Smooth muscle cell (in vitro differentiated cells): Measurements from ENCODE around the gene LY86. TPM values are rescaled to one million over a fixed set of nuclear protein-coding genes. Genes with fewer than 3 reads are reported as not detected.

Source experiments
- DNase-seq: peaks from one replicate; lab custom pipeline; 2025; ENCODE audit not compliant: unreplicated experiment; lab: John Stamatoyannopoulos, UW
- H2AFZ ChIP-seq: fragments of 200-600 bp; sonication (generic); 2 replicates; pipeline ENCODE4 v1.6.0; 2016; ENCODE audit warnings: antibody characterized with exemption, low read depth, mild to moderate bottlenecking
- H3F3A ChIP-seq: fragments of 200-600 bp; sonication (generic); 2 replicates; pipeline ENCODE4 v1.6.0; 2017; ENCODE audit warnings: antibody characterized with exemption, low read depth
- H3K27ac ChIP-seq: fragments of 200-600 bp; sonication (generic); 2 replicates; pipeline ENCODE4 v1.5.1; 2016; ENCODE audit warnings: low read depth, mild to moderate bottlenecking
- H3K27me3 ChIP-seq: fragments of 200-600 bp; sonication (generic); 2 replicates; pipeline ENCODE4 v1.6.1; 2016; ENCODE audit warnings: low read depth, mild to moderate bottlenecking
- H3K36me3 ChIP-seq: fragments of 200-600 bp; sonication (generic); 2 replicates; pipeline ENCODE4 v1.5.1; 2016; ENCODE audit warnings: low read depth
- H3K4me1 ChIP-seq: fragments of 200-600 bp; sonication (generic); 2 replicates; pipeline ENCODE4 v1.5.1; 2016; ENCODE audit warnings: low read depth
- H3K4me2 ChIP-seq: fragments of 200-600 bp; sonication (generic); 2 replicates; pipeline ENCODE4 v1.6.0; 2016; ENCODE audit warnings: mild to moderate bottlenecking
- H3K4me3 ChIP-seq: fragments of 200-600 bp; sonication (generic); 2 replicates; pipeline ENCODE4 v1.5.1; 2016; ENCODE audit warnings: mild to moderate bottlenecking
- H3K79me2 ChIP-seq: fragments of 200-600 bp; sonication (generic); 2 replicates; pipeline ENCODE4 v1.6.0; 2016; ENCODE audit warnings: low read depth, mild to moderate bottlenecking
- H3K9ac ChIP-seq: fragments of 200-600 bp; sonication (generic); 2 replicates; pipeline ENCODE4 v1.6.0; 2016; ENCODE audit warnings: low read depth
- H3K9me3 ChIP-seq: fragments of 200-600 bp; sonication (generic); replicated peaks from 2 replicates; pipeline ENCODE4 v1.5.1; 2016; ENCODE audit warnings: low read depth
- H4K20me1 ChIP-seq: fragments of 200-600 bp; sonication (generic); 2 replicates; pipeline ENCODE4 v1.6.0; 2016; ENCODE audit warnings: low read depth
- WGBS: methylation state at CpG from one replicate; pipeline ENCODE4 v1.1.7; 2016; ENCODE audit warnings: low lambda C conversion rate; 5-methylcytosine and 5-hydroxymethylcytosine counted together
- polyA plus RNA-seq: library from polyadenylated mRNA; unstranded; fragments of >200 nt; fragmentation: Nextera tagmentation; extraction: Ambion mirVana; gene quantifications from 2 replicates; pipeline ENCODE4 v1.2.1, GENCODE V29; 2016
- total RNA-seq: library from RNA; depleted of rRNA; stranded (reverse); fragments of >200 nt; gene quantifications from 2 replicates; pipeline ENCODE4 v1.2.3, GENCODE V29; 2014
- TF ChIP-seq, protein P1 (sequence below): fragments of 200-600 bp; sonication (generic); IDR thresholded peaks from 2 replicates; pipeline ENCODE4 v1.5.1; 2017; ENCODE audit warnings: borderline replicate concordance, mild to moderate bottlenecking, antibody characterized with exemption; ENCODE audit not compliant: insufficient read depth, poor library complexity, severe bottlenecking

LY86 gene
- total and polyA plus RNA-seq, 2 experiments from 2014 or later = not detected

- H3F3A ChIP-seq = no peaks in the 10 kb centered on the region
- H3K4me1 ChIP-seq = no peaks in the 10 kb centered on the region
- no peak overlapping the region for H2AFZ ChIP-seq
- no peak overlapping the region for H3K4me3 ChIP-seq
- DNase-seq = no peak
- TF ChIP-seq, protein P1, sequence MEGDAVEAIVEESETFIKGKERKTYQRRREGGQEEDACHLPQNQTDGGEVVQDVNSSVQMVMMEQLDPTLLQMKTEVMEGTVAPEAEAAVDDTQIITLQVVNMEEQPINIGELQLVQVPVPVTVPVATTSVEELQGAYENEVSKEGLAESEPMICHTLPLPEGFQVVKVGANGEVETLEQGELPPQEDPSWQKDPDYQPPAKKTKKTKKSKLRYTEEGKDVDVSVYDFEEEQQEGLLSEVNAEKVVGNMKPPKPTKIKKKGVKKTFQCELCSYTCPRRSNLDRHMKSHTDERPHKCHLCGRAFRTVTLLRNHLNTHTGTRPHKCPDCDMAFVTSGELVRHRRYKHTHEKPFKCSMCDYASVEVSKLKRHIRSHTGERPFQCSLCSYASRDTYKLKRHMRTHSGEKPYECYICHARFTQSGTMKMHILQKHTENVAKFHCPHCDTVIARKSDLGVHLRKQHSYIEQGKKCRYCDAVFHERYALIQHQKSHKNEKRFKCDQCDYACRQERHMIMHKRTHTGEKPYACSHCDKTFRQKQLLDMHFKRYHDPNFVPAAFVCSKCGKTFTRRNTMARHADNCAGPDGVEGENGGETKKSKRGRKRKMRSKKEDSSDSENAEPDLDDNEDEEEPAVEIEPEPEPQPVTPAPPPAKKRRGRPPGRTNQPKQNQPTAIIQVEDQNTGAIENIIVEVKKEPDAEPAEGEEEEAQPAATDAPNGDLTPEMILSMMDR = no peak
- no peak overlapping the region for H3K4me2 ChIP-seq
- 70% methylated on average over 1 of the region's 1 CpG for WGBS
- no peaks in the 10 kb centered on the region for H3K9me3 ChIP-seq
- no peak overlapping the region for H3K9ac ChIP-seq
- H3K27ac ChIP-seq = no peak overlapping the region
- H3K27me3 ChIP-seq = no peaks in the 10 kb centered on the region
- no peaks in the 10 kb centered on the region for H3K36me3 ChIP-seq
- no peaks in the 10 kb centered on the region for H3K79me2 ChIP-seq
- no peaks in the 10 kb centered on the region for H4K20me1 ChIP-seq
These were observed 4.4 kb downstream of the LY86 start for GRCh38 chr6:6592826-6593475.

GRCh38 chr6:6593867-6594468, 5.4 kb downstream of the LY86 start:
- WGBS = 58% methylated on average over 5 of the region's 5 CpGs

DNA sequence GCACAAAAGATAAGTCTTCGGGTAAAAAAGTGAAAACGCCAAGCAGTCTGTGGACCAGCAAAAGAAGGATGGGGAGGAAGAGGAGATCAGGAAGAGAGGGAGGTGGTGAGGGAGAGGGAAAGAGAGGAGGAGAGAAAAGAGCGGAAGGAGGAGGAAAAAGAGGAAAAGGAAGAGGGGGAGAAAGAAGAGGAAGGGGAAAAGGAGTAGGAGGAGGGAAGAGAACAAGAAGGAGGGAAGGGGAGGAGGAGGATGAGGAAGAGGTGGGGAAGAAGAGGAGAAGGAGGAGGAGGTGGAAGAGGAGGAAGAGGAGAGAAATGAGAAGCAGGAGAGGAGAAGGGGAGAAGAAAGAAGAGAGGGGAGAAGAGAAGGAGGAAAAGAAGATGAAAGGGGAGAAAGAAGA, 6.5 kb downstream of the LY86 start:
- Histone ChIP-seq H4K20me1 (no peaks in the 10 kb centered on the region), H3K27ac (no peak overlapping the region), H3K4me2 (no peak overlapping the region), H3K4me3 (no peak overlapping the region), H3K4me1 (no peaks in the 10 kb centered on the region), H3K36me3 (no peaks in the 10 kb centered on the region), H3K9me3 (no peaks in the 10 kb centered on the region), H3K9ac (no peak overlapping the region), H3F3A (no peaks in the 10 kb centered on the region), H3K27me3 (no peaks in the 10 kb centered on the region), H3K79me2 (no peaks in the 10 kb centered on the region), H2AFZ (no peak overlapping the region)
- 94% methylated on average over 3 of the region's 3 CpGs for WGBS
- DNase-seq = no peak
- TF ChIP-seq, protein P1 = no peak

More at GRCh38 chr6:6593867-6594468, 5.4 kb downstream of the LY86 start:
- TF ChIP-seq, protein P1 = no peak
- H3F3A ChIP-seq = no peaks in the 10 kb centered on the region
- no peaks in the 10 kb centered on the region for H3K36me3 ChIP-seq
- H3K4me3 ChIP-seq = no peak overlapping the region
- no peak overlapping the region for H3K27ac ChIP-seq
- no peak overlapping the region for H2AFZ ChIP-seq
- no peaks in the 10 kb centered on the region for H3K4me1 ChIP-seq
- no peak overlapping the region for H3K9ac ChIP-seq
- no peaks in the 10 kb centered on the region for H3K79me2 ChIP-seq
- H3K9me3 ChIP-seq = no peaks in the 10 kb centered on the region
- no peak overlapping the region for H3K4me2 ChIP-seq
- no peaks in the 10 kb centered on the region for H3K27me3 ChIP-seq
- H4K20me1 ChIP-seq = no peaks in the 10 kb centered on the region
- DNase-seq = no peak

DNA sequence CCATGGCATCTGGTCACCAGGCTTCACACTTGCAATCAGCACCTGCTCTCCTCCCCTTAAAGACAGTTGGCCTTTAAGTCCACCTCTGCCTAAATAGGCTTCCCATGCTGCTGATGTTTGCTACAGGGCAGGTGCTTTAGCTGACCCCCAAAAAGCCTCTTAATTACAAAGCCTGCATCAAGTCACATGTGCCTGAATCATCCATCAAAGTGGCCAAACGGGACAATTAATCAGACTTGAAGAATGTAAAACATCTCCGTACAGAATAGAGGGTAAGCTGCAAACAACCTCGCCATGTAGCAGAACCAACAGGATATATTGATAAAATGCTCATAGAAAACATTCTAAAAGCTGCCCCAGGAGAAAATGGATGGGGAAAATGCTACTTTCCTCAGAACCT, 7.4 kb downstream of the LY86 start:
- WGBS = 81% methylated on average over 3 of the region's 3 CpGs

More for the DNA sequence above, 7.4 kb downstream of the LY86 start:
- Histone ChIP-seq H3K4me2 (no peak overlapping the region), H3K36me3 (no peaks in the 10 kb centered on the region), H4K20me1 (no peaks in the 10 kb centered on the region), H2AFZ (no peak overlapping the region), H3K4me3 (no peak overlapping the region), H3F3A (no peaks in the 10 kb centered on the region), H3K9ac (no peak overlapping the region), H3K27ac (no peak overlapping the region), H3K27me3 (no peaks in the 10 kb centered on the region), H3K9me3 (no peaks in the 10 kb centered on the region), H3K79me2 (no peaks in the 10 kb centered on the region), H3K4me1 (no peaks in the 10 kb centered on the region)
- TF ChIP-seq, protein P1 = no peak
- no peak for DNase-seq
